Fibroblast of mammary gland (primary cell): Measurements from ENCODE around the gene FTO.

Experiments used
- DNase-seq: peaks from one replicate; pipeline ENCODE4 v3.0.0-alpha.2; 2010; ENCODE audit warnings: low read depth
- H3K4me3 ChIP-seq: 2 replicates; pipeline ENCODE4 v1.5.1; 2011; ENCODE audit warnings: low read depth, mild to moderate bottlenecking, low read length, moderate library complexity; ENCODE audit not compliant: control insufficient read depth
- TF ChIP-seq, protein P1 (sequence below): conservative IDR thresholded peaks from 2 replicates; pipeline ENCODE4 v1.5.1; 2011; ENCODE audit warnings: low read depth, low read length, inconsistent platforms; ENCODE audit not compliant: control insufficient read depth, insufficient read depth

The FTO gene

DNA sequence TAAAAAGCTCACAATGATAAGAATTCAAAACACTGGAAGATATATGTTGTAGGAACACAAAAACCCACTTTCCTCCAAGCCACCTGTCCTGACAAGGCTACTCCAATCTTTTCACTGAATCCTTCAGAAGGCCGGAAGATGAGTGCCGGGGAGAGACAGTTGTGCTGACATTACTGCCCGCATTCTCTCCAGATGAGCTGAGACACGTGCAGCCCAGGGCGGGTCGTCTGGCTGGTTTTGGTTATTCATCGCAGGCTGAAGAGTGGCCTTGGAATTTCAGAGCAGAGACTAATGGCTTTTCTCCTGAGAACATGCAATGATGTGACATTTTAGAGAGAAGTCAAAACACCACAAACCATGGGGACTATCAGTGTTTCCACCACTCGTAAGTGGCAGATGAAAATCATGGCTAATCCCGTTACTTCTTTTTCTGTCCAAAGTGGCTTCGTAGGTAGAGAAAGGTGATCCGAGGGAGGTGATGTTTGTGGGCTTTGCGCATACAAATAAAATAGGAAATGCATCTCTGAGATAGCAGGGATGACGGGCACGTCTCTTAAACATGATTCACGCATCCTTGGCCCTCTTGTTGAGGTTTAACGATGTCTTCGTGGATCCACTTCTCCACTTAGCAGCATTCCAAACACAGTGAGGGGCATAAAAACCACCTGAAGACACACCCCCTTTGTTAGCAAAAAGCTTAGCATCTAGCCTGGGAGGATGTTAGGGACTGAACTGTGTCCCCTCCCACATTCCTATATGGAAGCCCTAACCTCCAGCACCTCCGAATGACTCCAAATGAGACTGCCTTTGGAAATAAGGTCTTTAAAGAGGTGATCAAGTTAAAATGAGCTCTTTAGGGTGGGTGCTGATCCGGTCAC lies 448.6 kb downstream of the FTO start:
- H3K4me3 ChIP-seq: no peak overlapping the region
- no peak for DNase-seq
- TF ChIP-seq, protein P1, sequence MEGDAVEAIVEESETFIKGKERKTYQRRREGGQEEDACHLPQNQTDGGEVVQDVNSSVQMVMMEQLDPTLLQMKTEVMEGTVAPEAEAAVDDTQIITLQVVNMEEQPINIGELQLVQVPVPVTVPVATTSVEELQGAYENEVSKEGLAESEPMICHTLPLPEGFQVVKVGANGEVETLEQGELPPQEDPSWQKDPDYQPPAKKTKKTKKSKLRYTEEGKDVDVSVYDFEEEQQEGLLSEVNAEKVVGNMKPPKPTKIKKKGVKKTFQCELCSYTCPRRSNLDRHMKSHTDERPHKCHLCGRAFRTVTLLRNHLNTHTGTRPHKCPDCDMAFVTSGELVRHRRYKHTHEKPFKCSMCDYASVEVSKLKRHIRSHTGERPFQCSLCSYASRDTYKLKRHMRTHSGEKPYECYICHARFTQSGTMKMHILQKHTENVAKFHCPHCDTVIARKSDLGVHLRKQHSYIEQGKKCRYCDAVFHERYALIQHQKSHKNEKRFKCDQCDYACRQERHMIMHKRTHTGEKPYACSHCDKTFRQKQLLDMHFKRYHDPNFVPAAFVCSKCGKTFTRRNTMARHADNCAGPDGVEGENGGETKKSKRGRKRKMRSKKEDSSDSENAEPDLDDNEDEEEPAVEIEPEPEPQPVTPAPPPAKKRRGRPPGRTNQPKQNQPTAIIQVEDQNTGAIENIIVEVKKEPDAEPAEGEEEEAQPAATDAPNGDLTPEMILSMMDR: no peak

DNA sequence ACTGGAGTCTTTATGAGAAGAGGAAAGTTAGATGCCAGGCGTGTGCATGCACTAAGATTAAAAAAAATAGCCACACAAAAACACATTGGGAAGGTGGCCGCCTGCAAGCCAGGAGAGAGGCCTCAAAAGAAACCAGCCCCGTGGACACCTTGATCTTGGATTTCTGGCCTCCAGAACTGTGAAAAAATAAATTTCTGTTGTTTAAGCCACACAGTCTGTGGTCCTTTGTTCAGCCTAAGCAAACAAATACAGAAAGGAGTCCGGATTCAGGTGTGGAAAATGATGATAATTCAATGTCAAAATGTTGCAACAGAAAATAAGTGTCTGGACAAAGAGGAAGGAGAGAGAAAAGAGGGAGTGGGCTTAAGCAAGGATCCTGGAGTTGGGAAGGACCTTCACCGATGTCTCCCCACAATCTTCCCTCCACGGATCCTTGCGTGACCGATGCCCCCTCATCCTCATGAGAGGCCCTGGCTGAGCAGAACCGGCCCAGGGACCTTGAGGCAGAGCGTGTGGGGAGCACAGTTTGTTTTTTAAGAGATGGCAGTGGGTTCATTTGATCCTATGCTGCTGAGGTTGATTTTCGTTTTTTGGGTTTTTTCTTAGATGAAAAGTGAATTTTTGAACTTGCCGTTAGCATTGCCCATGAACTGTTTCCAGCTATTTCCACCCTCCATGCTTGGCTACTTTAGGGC lies 449.4 kb downstream of the FTO start:
- no peak for DNase-seq
- H3K4me3 ChIP-seq: no peak overlapping the region
- TF ChIP-seq, protein P1: no peak

DNA sequence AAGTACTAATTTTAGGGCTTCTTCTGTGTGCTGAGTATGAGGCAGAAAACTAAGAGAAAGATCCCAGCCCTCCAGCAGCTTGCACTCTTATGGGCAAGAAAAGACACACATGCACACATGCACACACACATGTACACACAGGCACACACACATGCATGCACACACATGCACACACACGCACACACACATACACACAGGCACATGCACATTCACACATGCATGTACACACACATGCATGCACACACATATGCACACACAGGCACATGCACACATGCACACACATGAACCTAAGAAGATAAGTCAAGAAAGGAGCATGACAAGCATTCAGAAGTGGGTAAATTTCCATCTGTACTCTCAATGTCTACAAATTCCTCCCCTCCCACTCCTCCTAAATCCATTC lies 452.4 kb downstream of the FTO start:
- no peak overlapping the region for H3K4me3 ChIP-seq
- DNase-seq: no peak
- TF ChIP-seq, protein P1: no peak

DNA sequence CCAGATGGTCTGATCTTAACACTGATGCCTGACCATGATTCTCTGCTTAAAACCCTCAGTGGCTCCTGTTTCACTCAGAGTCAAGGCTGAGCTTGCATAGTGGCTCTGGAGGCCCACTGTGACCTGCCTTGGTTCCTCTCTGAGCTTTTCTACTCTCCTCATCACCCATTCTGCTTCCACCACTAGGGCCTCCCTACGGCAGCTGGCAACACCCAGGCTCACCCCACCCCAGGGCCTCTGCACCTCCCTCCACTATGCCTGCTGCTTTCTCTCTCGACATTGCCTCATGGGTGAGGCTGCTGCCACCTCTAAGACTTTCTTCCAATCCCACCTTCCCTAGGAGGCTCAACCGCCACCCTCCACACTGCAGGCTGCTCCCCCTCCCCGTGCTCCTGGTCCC lies 455.0 kb downstream of the FTO start:
- TF ChIP-seq, protein P1: no peak
- H3K4me3 ChIP-seq: no peak overlapping the region
- no peak for DNase-seq

DNA sequence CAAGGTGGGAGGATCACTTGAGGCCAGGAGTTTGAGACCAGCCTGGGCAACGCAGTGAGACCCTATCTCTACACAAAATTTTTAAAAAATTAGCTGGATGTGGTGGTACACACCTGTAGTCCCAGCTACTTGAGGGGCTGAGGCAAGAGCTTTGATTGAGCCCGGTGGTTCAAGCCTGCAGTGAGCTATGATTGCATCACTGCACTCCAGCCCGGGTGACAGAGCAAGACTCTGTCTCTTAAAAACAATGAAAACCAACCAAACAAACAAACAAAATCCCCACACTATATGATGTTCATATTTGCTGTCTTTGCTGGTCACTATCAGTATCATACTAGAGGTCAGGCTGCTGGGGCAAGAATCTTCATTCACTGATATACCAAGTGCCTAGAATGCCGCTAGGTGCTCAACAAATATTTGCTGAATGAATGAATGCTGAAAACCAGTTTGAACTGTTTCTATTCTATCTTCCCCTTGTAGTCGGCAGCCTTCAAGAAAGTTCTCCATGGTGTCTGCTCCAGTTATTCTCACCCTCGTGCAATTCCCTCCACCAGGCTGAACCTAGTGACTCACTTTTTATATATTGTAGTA lies 455.6 kb downstream of the FTO start:
- DNase-seq: no peak
- TF ChIP-seq, protein P1: no peak
- H3K4me3 ChIP-seq: no peak overlapping the region

DNA sequence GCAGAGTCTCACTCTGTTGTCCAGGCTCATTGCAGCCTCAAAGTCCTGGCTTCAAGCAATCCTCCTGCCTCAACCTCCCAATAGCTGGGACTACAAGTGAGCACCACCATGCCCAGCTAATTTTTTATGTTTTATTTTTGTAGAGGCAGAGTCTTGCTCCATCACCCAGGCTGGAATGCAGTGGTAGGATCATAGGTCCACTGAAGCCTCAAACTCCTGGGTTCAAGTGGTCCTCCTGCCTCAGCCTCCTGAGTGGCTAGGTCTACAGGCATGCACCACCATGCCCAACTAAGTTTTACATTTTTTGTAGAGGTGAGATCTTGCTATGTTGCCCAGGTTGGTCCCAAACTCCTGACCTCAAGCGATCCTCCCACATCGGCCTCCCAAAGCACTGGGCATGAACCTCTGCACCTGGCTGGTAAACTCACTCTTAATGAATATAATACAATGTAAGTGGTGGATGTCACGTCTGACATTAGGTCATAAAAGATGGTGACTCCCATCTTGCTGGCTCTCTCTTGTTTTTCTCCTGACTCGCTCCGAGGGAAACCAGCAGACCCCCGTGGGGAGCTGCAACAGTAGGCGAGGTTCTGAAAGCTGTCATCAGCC lies 456.4 kb downstream of the FTO start:
- TF ChIP-seq, protein P1: no peak
- DNase-seq: no peak
- H3K4me3 ChIP-seq: no peak overlapping the region
